ENCODE results near the gene CFAP161.
"Not testable (repeated sequence)": the region's sequence is repeated elsewhere in the genome, so short reads cannot be mapped to it uniquely, and the experiment has no call there.

CFAP161 gene

GRCh38 chr15:81108427-81108826 is 25.6 kb upstream of the CFAP161 start:
- DNase-seq: no peak

DNA sequence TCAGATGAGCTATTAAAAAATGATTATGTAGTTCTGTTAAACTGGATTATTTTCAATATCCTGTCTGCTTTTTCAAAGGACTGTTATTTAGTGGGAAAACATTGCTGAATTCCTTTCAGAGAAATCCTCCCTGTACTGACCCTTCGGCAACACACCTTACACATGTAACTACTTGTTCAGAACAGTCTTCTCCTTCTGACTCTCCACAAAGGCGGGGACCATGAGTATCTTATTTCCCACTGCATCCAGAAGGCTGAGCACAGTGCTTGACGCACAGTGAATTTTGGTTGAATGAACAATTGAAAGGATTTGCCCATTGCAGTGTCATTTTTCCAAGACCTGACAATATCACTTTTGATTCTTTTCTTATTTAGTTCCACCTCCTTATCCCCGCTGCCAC is 23.1 kb upstream of the CFAP161 start:
- DNase-seq: no peak

GRCh38 chr15:81111510-81112470 is 22.3 kb upstream of the CFAP161 start:
- DNase-seq: no peak

- DNase-seq: no peak
These were observed 20.8 kb upstream of the CFAP161 start for GRCh38 chr15:81113204-81113657.

DNA sequence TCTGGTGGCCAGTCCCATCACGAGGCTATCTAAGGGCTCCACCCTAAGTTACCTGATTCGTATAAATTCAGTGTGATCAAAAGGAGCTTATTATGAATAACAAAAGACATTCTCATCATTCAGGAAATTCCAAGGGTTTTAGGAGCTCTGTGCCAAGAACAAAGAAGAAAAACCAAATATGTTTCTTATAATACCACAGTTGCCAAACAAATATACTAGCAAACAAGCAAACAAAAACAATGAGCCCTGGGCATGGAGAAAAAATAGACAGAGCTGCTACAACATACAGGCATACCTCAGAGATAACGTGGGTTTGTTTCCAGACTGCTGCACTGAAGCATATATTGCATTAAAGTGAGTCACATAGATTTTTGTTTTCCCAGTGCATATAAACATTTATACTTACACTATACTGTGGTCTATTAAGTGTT is 20.2 kb upstream of the CFAP161 start:
- DNase-seq: no peak

DNA sequence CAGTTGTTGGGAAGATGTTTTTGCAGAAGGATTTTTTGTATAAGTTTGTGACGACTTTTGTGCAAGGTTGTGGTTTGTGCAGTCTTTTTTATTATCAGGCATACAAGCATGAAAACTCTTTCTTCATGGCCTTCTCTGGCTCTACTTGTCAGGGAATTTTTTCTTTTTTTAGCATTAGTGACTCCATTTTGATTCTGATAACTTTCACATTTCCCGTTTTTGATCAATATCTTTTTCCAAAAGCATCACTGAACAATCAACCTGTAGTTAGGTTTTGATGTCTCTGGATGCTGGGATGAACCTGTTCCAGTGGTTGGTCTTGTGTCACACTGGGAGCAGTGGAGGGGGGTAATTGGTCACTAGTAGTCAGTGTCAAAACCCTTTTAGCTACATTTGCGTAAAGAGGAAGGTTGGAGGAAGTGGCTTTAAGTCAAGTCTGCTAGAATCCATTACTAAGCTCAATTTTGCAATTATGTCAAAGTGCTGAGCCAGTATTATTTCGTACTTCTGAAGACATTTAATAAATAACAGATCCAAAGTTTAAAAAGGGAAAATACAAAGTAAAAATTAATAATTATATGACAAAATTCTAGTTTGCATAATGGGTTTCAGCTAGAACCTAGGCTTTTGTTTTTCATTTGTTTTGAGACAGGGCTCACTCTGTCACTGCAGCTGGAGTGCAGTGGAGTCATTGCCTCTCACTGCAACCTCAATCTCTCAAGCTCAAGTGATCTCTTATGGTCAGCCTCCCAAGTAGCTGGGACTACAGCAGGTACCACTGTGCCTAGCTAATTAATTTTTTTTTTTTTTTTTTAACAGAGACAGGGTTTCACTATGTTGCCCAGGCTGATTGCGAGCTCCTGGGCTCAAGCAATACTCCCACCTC is 18.8 kb upstream of the CFAP161 start:
- no peak for DNase-seq

GRCh38 chr15:81117136-81117535 is 16.9 kb upstream of the CFAP161 start:
- DNase-seq: no peak

DNA sequence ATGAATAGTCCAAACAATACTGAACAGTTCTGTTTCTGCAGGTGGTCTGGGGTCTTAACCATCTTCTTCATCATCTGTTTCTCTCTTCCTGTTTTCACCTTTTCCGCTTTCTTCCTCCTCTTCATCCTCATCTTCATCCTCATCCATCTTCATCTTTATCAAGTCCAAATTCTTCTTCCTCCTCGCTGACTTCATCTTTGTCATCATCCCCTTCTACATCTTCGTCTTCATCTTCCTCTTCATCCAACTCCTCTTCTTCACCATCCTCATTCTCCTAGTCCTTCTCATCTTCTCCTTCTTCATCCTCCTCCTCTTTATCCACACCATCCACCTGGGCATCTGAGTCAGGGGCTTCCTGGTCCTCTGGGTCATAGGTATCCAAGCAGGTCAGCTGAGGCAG is 16.5 kb upstream of the CFAP161 start:
- DNase-seq: no peak

GRCh38 chr15:81118361-81118760 is 15.7 kb upstream of the CFAP161 start:
- no peak for DNase-seq

GRCh38 chr15:81120069-81120468 is 14.0 kb upstream of the CFAP161 start:
- no peak for DNase-seq

DNA sequence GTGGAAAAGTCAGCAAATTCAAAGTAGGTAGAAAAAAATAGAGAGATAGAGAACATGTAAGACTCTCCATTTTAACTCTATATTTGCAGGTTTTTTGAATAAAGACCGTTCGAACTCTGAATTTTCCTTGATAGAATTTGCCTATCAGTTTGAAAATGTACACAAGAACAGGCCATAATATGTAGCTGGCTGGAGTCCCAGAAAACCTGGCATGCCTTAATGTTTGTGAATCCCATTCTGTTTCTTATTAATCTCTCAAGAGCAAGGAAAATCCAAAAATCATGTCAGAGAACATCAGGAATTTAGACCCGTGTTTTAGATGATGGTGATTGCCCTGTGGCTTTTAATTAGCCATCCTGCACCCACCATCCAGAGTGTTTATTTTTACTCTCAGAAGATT is 7.2 kb upstream of the CFAP161 start:
- no peak for DNase-seq

GRCh38 chr15:81141478-81141877 is 7.4 kb downstream of the CFAP161 start:
- not testable (repeated sequence) for DNase-seq

- DNase-seq: no peak
These were observed 11.9 kb downstream of the CFAP161 start for GRCh38 chr15:81146006-81146405.

- DNase-seq: no peak
These were observed 12.4 kb downstream of the CFAP161 start for GRCh38 chr15:81146466-81146865.

- no peak for DNase-seq
These were observed 17.3 kb downstream of the CFAP161 start for GRCh38 chr15:81151389-81151788.

GRCh38 chr15:81152339-81152738 is 18.3 kb downstream of the CFAP161 start:
- DNase-seq: no peak

DNA sequence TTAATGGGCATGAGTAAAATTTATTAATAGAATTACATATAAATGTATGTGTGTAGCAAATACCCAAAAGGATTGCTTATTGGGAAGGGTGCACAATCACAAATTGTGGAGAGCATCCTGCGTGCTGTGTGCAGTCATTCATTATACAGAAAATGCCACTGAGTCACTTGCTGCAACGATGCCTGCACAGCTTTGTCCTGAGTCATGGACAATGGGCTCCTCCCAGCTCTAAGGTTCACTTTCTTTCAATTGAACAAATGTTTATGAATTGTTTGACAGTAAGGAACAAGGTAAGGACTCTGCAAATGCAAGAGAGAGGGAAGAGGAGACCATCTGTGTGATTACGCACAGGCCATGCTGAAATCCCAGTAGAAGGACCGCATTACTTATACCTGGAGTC is 18.7 kb downstream of the CFAP161 start:
- DNase-seq: no peak

DNA sequence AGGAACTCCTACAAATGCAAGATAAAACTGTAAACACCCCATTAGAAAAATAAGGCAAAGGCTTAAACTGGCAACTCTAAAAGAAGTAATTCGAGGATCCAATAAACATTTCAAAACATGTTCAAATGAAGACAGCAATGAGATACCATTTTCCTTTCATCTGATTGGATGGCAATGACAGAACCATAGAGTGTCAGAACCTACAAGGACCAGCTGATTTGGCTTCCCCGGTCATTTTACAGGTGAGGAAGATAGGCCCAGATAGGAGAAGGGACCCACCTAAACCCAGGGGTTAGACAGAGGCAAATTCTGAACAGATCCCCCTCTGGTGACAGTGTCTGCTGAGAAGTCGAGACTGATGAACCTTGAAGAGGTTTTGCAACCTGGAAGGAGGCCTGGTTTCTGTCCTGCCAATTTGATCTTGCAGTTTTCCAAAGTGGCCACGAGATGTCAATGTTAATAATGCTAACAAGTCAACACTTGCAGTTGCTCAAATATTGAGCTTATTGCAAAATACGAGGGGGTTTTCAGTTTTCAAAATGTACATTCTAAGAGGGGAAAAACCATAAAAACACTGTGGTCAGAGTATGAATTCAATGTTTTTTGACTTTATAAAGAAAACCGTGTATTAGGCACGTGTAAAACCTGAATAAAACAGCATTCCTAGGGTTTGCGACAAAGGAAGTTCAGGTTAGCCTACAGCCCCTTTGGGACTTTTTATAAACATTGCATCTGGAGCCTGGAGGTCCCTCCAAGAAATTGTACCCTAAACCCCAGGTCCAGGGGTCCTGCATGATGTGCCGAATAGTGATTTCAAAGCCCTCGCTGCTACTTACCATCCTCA is 21.5 kb downstream of the CFAP161 start:
- DNase-seq: no peak

DNA sequence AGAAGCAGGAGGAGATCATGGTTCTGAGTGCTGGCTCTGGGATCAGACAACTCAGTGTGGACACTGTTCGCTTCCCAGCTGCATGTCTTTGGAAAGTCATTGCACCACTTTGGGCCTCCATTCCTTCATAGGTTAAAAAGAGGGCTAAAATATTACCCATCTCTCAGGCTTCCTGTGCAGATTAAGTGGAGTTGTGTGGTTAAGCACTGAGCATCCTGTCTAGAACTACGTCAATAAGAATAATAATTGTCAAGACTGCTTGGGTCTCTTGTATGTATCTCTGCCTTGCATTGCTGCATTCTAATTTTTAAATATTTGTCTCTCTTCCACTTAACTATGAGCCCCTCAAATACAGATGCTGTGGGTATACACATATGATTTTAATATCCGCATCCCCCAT is 22.3 kb downstream of the CFAP161 start:
- no peak for DNase-seq

DNA sequence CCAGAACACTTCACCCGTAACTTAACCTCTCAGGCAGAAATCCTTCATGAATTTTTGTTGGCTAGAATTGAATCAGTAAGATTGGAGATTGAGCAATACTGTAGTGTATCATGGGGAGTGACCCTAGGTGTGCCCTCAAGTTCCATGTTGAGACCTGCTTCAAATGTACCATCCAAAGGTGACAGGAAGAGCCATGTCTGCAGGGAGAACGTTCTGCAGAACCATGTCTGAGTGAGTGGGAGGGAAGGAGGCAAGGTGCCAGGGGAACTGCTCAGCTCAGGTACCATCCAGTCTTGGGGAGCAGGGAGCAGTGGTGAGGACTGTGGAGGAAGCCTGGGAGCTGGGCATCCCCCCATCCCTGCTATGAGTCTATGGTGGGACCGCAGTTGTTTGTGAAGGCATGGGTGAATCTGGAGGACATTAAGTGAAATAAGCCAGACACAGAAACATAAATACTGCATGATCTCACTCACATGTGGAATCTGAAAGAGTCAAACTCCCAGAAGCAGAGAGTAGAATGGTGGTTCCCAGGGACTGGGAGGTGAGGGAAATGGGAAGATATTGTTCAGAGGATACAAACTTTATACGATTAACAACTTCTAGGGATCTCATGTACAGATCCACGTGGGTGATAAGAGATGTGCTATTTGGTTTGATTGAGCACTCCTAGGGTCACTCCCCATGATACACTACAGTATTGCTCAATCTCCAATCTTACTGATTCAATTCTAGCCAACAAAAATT is 23.3 kb downstream of the CFAP161 start:
- DNase-seq: no peak

- no peak for DNase-seq
These were observed 23.8 kb downstream of the CFAP161 start for GRCh38 chr15:81157939-81158223.

GRCh38 chr15:81158561-81158960 is 24.5 kb downstream of the CFAP161 start:
- DNase-seq: not testable (repeated sequence)

Measured in activated CD8-positive, alpha-beta memory T cell treated with anti-CD3 and anti-CD28 coated beads, Interleukin-2, amount 50 U/mL, for 4 hours (primary cell).